H1 (cell line): ENCODE measurements around the gene ATP11A. TPM values are rescaled to one million over a fixed set of nuclear protein-coding genes. Genes with fewer than 3 reads are reported as not detected.

ENCODE experiments used
- CBX8 ChIP-seq: fragments of 300-800, 300-1000 bp; sonication (generic); IDR thresholded peaks from 2 replicates; pipeline ENCODE4 v1.7.1; 2016; ENCODE audit warnings: low read depth, low read length, borderline replicate concordance
- CHD1 ChIP-seq: IDR thresholded peaks from 2 replicates; pipeline ENCODE4 v1.6.1; 2012; ENCODE audit warnings: low read depth, low read length, improper control_type of control experiment
- CTCF ChIP-seq, 3 experiments: IDR thresholded peaks; 1 replicate in 2 of 3; 2 replicates in 1 of 3; pipeline versions ENCODE4 v1.5.1 to v1.6.1; 2011; ENCODE audit warnings: low read length in 3 of 3, mild to moderate bottlenecking in 3 of 3, inconsistent platforms in 2 of 3, low read depth in 1 of 3, moderate library complexity in 1 of 3; ENCODE audit not compliant: insufficient read depth in 1 of 3; ENCODE audit errors: control extremely low read depth in 1 of 3
- MAFK ChIP-seq: IDR thresholded peaks from 2 replicates; pipeline ENCODE4 v1.6.1; 2012; ENCODE audit warnings: low read depth, mild to moderate bottlenecking, improper control_type of control experiment, low read length
- PHF8 ChIP-seq: fragments of 200-600 bp; sonication (generic); conservative IDR thresholded peaks from 2 replicates; pipeline ENCODE4 v1.7.1; 2012; ENCODE audit warnings: low read depth, mild to moderate bottlenecking, inconsistent platforms, low read length, moderate library complexity
- TBP ChIP-seq: IDR thresholded peaks from 2 replicates; pipeline ENCODE4 v1.6.1; 2011; ENCODE audit warnings: low read depth, low read length, improper control_type of control experiment
- polyA plus RNA-seq, 7 experiments: library from polyadenylated mRNA; depleted of rRNA in 3 of 7; stranded (reverse) in 5 of 7; unstranded in 2 of 7; fragments of >200 nt in 5 of 7; fragments of 200-250 nt in 2 of 7; gene quantifications; 1 replicate in 5 of 7; 2 replicates in 1 of 7; 4 replicates in 1 of 7; pipeline versions ENCODE4 v1.2.1 to v1.2.3, GENCODE V29; 2011 to 2013; ENCODE audit warnings: missing spikeins in 2 of 7, mixed read lengths in 2 of 7
- total RNA-seq: library from RNA; stranded (reverse); fragmentation: NEBNext Ultra II Directional; extraction: Animal tissue kit (Norgen Biotek cat#: 25700); gene quantifications from 2 replicates; pipeline ENCODE4 v1.2.1, GENCODE V29; 2021

Gene ATP11A
- total and polyA plus RNA-seq, 2 of the 8 experiments (the other 6 are each of a cell fraction or from before 2014, with no cell fraction given): 28.8 to 72.9 TPM

GRCh38 chr13:112918746-112919145 lies 228.9 kb downstream of the ATP11A start (continued):
- TF ChIP-seq CBX8 (no peak), MAFK (no peak), CHD1 (no peak), PHF8 (no peak), TBP (no peak), CTCF (IDR thresholded peaks at IDR 0.05; ENCODE audit: control extremely low read depth in 1 of 3, insufficient read depth in 1 of 3, low read depth in 1 of 3, low read length in 3 of 3) (no peak)
